HG03064 (cell line): ENCODE results near the gene PRDM16.
"Not testable (repeated sequence)": the region's sequence is repeated elsewhere in the genome, so short reads cannot be mapped to it uniquely, and the experiment has no call there.

Experiments
- ATAC-seq: cut with Tn5 transposase; IDR thresholded peaks from one replicate; pipeline ENCODE4 v1.9.1; 2021; ENCODE audit warnings: low read depth; ENCODE audit not compliant: unreplicated experiment

The PRDM16 gene

DNA sequence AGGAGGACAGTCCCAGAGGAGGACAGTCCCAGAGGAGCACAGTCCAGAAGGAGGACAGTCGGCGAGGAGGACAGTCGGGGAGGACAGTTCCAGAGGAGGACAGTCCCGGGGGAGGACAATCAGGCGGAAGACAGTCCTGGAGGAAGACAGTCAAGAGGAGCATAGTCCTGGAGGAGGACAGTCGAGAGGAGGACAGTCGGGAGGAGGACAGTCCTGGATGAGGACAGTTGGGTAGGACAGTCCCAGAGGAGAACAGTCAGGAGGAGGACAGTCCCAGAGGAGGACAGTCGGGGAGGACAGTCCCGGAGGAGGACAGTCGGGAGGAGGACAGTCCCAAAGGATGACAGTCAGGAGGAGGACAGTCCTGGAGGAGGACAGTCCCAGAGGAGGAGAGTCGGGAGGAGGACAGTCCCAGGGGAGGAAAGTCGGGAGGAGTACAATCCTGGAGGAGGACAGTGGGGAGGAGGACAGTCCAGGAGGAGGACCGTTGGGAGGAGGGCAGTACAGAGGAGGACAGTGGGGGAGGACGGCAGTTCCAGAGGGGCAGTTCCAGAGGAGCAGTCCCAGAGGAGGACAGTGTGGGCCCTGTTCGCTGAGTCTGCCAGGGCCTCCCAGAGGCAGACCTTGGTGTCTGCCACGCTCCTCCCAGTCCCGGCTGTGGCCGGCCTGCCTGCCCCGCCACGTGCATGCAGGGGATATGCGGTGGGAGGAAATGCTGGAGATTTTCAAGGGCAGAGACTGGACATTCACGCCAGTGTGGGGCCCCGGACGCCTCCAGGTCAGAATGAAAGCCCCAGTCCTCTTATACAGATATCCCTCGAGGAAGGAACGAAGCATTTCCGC is 201.6 kb downstream of the PRDM16 start:
- no peak for ATAC-seq

DNA sequence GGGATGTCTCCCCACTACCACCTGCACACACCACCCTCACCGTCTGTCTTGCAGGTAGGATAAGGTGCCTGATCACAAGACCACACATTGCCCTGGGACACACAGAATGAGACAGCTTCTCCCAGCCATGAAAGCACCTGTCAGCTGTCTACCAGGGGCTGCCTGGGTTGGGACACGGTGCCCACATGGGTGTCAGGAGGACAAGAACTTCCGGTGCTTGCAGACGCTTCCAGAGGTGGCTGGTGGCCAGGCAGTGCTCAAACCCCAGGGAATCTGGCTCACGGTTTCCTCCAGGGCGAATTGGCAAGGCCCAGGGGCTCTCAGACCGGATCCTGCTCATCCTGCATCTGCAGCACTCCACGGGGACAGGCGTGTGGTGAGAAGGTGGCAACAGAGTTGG is 202.9 kb downstream of the PRDM16 start:
- no peak for ATAC-seq

GRCh38 chr1:3272321-3273045 is 203.5 kb downstream of the PRDM16 start:
- ATAC-seq = no peak

- ATAC-seq = no peak
Observed at GRCh38 chr1:3273447-3273846, 204.4 kb downstream of the PRDM16 start.

DNA sequence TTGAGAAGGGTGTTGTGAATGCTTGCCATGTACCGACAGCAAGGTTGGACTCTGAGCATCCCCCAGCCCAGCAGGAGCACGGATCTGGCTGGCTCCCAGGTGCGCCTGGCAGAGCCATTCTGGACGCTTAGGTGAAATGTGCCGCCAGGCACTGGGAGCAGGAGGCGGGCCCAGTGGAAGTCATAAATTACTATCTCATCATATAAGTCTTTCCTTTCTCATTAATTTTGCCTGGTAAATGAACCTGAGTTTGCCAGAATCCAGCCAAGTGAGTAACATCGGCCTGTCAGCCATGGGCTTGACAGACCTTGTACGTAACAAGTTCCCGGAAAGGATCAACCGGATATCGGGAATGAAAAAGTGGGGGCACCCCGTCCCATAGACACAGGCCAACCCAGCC is 206.0 kb downstream of the PRDM16 start:
- ATAC-seq = no peak

- ATAC-seq = no peak
Observed at GRCh38 chr1:3275471-3276340, 206.7 kb downstream of the PRDM16 start.

GRCh38 chr1:3276341-3276800 is 207.4 kb downstream of the PRDM16 start:
- no peak for ATAC-seq

- no peak for ATAC-seq
Observed at GRCh38 chr1:3277011-3277471, 208.0 kb downstream of the PRDM16 start.

GRCh38 chr1:3277623-3278022 is 208.6 kb downstream of the PRDM16 start:
- ATAC-seq = no peak

- no peak for ATAC-seq
Observed at GRCh38 chr1:3278416-3279181, 209.6 kb downstream of the PRDM16 start.

- ATAC-seq = no peak
Observed at GRCh38 chr1:3279182-3279470, 210.1 kb downstream of the PRDM16 start.

- no peak for ATAC-seq
Observed at GRCh38 chr1:3281735-3282134, 212.7 kb downstream of the PRDM16 start.

- ATAC-seq = no peak
Observed at GRCh38 chr1:3282186-3282585, 213.2 kb downstream of the PRDM16 start.

GRCh38 chr1:3282656-3283430 is 213.8 kb downstream of the PRDM16 start:
- ATAC-seq = no peak

GRCh38 chr1:3283849-3284248 is 214.8 kb downstream of the PRDM16 start:
- ATAC-seq = no peak

GRCh38 chr1:3284691-3285090 is 215.7 kb downstream of the PRDM16 start:
- ATAC-seq = no peak

GRCh38 chr1:3285106-3285740 is 216.2 kb downstream of the PRDM16 start:
- ATAC-seq = no peak

DNA sequence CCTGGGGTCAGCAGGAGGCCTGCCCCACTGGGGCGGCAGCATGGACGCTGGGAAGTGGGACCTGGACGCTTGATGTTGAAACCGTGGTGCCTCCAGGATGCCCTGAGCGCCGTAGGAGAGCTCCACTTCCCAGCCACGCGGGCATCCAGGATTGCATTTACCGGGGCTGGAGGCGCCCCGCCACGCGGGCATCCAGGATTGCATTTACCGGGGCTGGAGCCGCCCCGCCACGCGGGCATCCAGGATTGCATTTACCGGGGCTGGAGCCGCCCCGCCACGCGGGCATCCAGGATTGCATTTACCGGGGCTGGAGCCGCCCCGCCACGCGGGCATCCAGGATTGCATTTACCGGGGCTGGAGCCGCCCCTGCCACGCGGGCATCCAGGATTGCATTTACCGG is 218.1 kb downstream of the PRDM16 start:
- ATAC-seq = not testable (repeated sequence)

DNA sequence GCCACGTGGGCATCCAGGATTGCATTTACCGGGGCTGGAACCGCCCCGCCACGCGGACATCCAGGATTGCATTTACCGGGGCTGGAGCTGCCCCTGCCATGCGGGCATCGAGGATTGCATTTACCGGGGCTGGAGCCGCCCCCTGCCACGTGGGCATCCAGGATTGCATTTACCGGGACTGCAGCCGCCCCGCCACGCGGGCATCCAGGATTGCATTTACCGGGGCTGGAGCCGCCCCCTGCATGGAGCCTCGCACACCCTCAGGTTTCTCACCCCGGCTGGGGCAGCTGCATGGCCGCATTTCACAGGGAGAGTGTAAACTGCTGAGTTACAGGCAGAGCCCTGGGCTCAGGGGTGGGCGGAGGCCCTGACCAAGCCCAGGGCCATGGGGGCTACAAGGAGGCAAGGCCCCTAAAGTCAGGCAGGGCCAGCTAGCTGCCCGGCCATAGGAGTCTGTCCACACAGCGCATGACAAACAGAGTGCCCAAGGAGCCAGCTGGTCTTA is 218.7 kb downstream of the PRDM16 start:
- ATAC-seq = no peak
